HG02870 (cell line): ENCODE measurements around the gene OVOL1.
A peak's percentile ranks its signal among the peaks of the same experiment; 100 is the strongest.
"Not testable (repeated sequence)": the region's sequence is repeated elsewhere in the genome, so short reads cannot be mapped to it uniquely, and the experiment has no call there.

Source experiments
- ATAC-seq: cut with Tn5 transposase; IDR thresholded peaks from one replicate; pipeline ENCODE4 v1.9.1; 2021; ENCODE audit warnings: mild to moderate bottlenecking, moderate library complexity; ENCODE audit not compliant: unreplicated experiment

OVOL1 gene

DNA sequence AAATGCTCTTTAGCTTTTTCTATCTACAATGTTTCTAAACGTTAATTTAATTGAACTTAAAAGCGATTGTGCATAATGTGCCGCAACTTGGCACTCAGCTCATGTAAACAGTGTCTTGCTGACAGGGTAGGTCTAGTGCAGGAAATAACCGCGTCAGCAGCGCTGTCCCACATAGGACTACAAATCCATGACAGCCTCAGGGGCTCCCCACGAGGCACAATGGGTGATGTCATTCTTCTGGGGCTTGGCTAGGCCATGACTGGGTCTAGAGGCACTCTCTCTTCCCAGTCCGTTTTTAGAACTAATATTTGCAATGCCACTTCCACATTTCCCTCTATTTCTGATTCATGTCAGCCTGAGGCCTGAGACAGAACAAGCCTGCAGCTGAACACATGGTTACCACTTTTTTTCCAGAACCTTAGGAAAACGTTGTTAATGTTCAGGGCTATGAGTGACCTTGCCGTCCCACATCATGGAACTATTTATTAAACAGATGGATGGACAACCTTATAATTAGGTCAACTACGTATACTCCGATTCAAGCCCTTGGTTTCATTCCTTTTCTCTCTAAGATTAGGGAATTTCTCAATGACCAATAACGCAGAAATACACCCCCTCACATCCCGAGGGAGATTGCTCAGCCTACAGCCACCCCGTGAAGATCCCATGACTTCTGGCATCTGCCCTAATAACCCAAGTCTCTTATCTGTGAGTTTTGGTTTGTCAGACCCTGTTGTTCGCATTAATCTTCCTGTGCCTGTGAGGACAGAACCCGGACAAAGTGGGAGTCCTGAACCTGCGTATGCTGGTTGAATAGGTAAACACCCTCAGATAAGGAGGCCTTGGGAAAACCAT lies 27.5 kb downstream of the OVOL1 start:
- ATAC-seq: no peak

DNA sequence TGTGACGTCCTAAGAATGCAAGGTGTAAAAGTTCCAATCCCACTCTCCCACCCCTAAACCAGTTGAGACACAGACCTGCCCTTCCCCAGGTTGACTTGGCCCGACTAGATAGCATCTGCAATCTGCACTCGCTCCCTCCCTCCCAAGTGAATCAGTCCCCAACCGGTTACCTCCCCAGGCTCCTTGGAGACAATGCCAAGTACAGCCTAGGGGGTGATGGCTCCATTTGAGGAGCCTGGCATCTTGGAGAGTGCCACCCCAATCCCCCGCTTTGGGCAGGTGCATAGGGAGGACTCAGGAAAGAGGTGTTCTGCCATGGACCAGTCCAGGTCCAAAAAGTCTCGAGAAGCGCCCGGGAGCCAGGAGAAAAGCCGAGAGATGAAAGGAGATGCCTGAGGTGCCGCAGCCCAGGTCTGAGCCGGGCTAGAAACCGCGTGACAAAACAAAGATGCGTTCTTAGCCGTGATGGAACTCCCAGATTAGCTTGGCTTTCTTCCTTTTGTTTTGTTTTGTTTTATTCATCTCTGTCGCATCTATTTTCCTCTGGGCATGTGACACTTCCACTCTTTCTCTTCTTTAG lies 28.2 kb downstream of the OVOL1 start:
- ATAC-seq: no peak

- no peak for ATAC-seq
Measured at GRCh38 chr11:65816696-65817095, 29.8 kb downstream of the OVOL1 start.

GRCh38 chr11:65817312-65817834 lies 30.5 kb downstream of the OVOL1 start:
- no peak for ATAC-seq

- peak; percentile 78 for ATAC-seq
Measured at GRCh38 chr11:65817835-65818680, 31.2 kb downstream of the OVOL1 start.

GRCh38 chr11:65821107-65821506 lies 34.2 kb downstream of the OVOL1 start:
- ATAC-seq: no peak

DNA sequence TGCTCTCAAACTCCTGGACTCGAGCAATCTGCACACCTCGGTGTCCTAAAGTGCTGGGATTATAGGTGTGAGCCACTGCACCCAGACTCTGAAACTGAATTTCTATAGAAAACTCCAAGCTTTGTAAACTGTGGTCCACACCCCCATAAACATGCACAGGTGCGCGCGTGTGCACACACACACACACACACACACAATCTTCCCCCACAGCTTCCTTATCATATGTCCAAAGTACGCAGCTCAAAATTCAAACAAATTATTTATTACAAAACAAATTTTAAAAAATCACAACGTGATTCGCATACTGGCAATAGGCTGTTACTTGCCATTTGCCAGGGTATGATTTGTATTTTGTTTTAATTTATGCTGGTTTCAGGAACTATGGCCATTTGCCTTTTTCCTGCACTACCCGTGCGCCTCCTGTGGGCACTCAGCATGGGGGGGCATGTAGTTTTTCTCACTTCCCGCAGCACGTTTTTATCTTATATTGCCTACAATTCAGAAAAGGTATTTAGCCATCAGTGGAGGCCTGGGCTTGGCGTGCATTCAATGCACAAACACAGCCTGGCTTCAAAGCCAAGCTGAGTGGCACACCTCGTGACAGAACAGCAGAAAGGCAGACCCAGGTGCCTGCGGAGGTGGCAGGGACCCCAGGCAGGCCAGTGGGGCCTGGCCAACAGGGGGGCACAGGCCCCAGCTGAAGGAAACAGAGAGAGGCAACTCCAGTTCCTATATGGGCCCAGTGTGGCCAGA lies 36.1 kb downstream of the OVOL1 start:
- ATAC-seq: no peak

DNA sequence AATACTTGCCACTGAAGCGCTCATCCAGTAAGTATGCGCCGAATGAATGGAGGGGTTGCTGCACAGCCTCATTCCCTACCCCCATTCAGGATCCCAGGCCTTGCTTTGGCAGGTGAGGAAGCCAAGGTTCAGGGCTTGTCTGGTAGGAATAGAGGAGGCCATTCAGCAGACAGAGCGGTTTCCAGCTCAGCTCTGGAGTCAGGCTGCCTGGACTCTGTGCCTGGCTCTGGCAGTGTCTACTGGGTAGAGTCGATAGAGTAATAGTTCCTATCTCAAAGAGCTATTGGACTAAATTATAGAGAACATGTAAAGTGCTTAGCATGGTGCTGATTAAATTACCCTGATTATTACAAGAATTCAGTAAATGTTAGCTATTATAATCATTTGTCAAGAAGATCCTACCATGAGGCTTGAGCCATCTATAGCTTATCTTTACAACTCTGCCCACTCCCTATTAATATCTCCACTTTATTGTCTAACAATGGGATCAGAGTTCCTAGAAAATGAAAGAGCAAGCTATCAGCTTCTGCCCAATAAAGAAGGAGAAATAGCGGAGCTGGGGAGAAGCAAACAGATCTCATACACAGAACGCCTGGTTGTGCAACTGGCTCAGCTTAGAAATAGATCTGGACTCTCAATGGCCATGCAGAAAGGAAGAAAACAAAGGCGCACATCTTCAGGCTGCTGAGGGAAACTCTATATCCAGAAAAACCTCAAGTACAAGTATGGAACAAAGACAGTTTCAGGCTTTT lies 40.3 kb downstream of the OVOL1 start:
- ATAC-seq: no peak

- no peak for ATAC-seq
Measured at GRCh38 chr11:65829459-65829858, 42.6 kb downstream of the OVOL1 start.

GRCh38 chr11:65832231-65832630 lies 45.4 kb downstream of the OVOL1 start:
- not testable (repeated sequence) for ATAC-seq

- peak; percentile 90 for ATAC-seq
Measured at GRCh38 chr11:65833297-65834030, 46.6 kb downstream of the OVOL1 start, which contains the start of gene SNX32. Gene SNX32, plus strand, starts transcription at chr11:65833963. Its CDS starts 103 bp downstream, at chr11:65834066.

- no peak for ATAC-seq
Measured at GRCh38 chr11:65834202-65834601, 47.3 kb downstream of the OVOL1 start.

DNA sequence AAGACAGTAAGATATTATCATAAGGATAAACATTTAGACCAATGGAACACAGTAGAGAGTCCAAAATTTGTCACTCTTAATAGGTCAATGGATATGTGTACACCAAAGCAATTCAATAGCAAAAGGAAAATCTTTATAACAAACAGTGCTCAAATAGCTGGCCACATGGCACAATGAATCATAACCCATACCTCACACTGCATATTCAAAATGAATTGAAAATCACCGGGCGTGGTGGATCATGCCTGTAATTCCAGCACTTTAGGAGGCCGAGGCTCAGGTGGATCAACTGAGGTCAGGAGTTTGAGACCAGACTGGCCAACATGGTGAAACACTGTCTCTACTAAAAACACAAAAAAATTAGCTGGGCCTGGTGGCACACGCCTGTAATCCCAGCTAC lies 55.3 kb downstream of the OVOL1 start:
- ATAC-seq: no peak

DNA sequence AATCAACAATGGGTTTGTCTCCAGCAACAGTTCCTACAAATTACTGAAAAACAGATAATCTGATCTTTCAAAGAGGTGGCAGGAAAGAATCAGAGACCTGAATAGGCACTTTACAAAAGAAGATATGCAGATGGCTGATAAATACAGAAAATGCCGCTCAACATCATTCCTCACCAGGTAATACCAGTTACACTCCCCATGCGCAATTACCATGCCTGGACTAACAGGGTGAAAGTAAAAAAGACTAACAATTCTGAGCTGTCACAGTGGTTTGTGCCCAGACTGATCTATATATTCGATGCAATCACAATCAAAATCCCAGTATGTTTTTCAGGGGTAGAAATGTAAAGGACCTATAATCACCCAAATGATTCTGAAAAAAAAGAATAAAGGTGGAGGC lies 56.9 kb downstream of the OVOL1 start:
- no peak for ATAC-seq

GRCh38 chr11:65844231-65844872 lies 57.5 kb downstream of the OVOL1 start:
- no peak for ATAC-seq
